ENCODE data around the gene NR3C1.

Gene NR3C1

DNA sequence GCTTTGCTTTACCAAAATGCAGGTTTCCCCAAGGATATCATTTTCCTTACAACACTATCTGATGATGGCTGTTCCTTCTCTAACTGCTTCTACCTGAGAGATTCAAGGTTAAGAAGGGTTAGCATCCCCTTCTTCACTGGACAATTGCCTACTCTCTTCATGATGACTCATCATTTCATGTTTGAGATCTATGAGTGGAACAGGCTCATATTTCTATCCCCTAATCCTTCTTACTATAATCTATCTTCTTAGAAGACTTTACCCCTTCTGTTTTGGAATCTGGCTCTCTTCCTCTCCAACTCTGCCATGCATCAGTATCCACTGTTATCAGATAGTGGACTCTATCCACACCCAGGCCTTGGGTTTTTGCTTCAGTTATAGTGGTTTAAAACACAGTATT lies 54.3 kb downstream of the NR3C1 start:
- TF ChIP-seq BACH2 (CRISPR knock-in tag; IDR thresholded peaks at IDR 0.05; ENCODE audit: borderline replicate concordance) (no peak), RARB (CRISPR knock-in tag; IDR thresholded peaks at IDR 0.05) (no peak), ZFP30 (CRISPR knock-in tag; IDR thresholded peaks at IDR 0.05) (no peak), PPARA (CRISPR knock-in tag; IDR thresholded peaks at IDR 0.05; ENCODE audit: borderline replicate concordance) (no peak), ZNF565 (CRISPR knock-in tag; conservative IDR thresholded peaks at IDR 0.05; ENCODE audit: low read depth) (no peak)
- TF ChIP-seq, protein P1, sequence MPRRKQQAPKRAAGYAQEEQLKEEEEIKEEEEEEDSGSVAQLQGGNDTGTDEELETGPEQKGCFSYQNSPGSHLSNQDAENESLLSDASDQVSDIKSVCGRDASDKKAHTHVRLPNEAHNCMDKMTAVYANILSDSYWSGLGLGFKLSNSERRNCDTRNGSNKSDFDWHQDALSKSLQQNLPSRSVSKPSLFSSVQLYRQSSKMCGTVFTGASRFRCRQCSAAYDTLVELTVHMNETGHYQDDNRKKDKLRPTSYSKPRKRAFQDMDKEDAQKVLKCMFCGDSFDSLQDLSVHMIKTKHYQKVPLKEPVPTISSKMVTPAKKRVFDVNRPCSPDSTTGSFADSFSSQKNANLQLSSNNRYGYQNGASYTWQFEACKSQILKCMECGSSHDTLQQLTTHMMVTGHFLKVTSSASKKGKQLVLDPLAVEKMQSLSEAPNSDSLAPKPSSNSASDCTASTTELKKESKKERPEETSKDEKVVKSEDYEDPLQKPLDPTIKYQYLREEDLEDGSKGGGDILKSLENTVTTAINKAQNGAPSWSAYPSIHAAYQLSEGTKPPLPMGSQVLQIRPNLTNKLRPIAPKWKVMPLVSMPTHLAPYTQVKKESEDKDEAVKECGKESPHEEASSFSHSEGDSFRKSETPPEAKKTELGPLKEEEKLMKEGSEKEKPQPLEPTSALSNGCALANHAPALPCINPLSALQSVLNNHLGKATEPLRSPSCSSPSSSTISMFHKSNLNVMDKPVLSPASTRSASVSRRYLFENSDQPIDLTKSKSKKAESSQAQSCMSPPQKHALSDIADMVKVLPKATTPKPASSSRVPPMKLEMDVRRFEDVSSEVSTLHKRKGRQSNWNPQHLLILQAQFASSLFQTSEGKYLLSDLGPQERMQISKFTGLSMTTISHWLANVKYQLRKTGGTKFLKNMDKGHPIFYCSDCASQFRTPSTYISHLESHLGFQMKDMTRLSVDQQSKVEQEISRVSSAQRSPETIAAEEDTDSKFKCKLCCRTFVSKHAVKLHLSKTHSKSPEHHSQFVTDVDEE (CRISPR knock-in tag; IDR thresholded peaks at IDR 0.05), result no peak
- peak; percentile 29 for ATAC-seq

DNA sequence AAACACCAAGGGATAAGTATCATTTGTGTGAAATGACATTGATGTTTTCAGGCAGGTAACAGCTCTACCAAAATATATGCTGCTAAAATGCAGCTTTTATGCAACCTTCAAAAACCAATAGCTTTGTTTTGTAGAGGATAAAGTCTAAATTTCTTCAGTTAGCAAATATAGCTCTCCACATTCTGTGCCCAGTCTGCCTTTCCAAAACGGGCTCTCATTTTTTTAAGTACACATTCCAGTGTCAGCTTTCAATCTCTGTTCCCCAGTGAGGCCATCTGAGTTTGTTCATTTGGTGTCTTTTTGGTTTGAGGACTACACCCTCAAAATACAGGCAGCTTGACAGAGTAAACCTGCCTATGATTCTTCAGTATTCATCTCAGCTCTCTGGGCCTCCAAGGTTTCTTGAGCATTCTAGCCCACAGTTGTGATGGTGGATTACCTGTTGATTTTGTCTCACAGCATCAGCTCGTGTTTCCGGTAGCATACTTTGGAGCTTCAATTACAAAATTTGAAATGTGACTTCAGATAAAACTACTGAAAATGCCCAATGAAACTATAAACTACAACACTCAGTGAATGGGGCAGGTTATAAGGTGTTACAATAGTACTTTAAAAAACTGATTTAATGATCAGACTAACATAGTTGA lies 55.7 kb downstream of the NR3C1 start:
- TF ChIP-seq PPARA (CRISPR knock-in tag; IDR thresholded peaks at IDR 0.05; ENCODE audit: borderline replicate concordance) (no peak), ZC3H10 (CRISPR knock-in tag; IDR thresholded peaks at IDR 0.05) (no peak)
- no peak for ATAC-seq

DNA sequence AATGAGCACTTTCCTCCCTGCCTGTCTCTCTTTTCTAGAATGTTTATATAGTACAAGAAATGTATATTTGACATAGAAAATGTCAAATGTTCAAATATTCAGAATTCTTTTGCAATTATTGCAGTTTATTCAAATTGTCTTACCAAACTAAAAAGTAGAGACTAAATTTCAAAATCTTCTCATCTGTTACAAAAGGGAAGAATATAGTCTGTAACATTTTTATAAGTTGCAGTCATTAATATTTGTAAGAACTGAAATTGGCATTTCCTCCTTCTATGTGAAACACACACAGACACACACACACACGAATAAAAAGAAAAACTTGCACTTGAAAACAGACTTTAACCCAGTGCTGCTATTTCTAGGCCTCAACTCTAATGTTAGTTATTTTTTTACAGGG lies 56.4 kb downstream of the NR3C1 start:
- TF ChIP-seq GLIS3 (CRISPR knock-in tag; IDR thresholded peaks at IDR 0.05) (no peak), ARNTL (CRISPR knock-in tag; IDR thresholded peaks at IDR 0.05; ENCODE audit: borderline replicate concordance, low read depth) (no peak), TOX (CRISPR knock-in tag; IDR thresholded peaks at IDR 0.05; ENCODE audit: borderline replicate concordance) (no peak), ZFP30 (CRISPR knock-in tag; IDR thresholded peaks at IDR 0.05) (no peak), ISL1 (CRISPR knock-in tag; IDR thresholded peaks at IDR 0.05) (no peak), TCF4 (CRISPR knock-in tag; IDR thresholded peaks at IDR 0.05; ENCODE audit: borderline replicate concordance) (no peak), ESRRG (CRISPR knock-in tag; IDR thresholded peaks at IDR 0.05) (no peak), ZNF70 (CRISPR knock-in tag; IDR thresholded peaks at IDR 0.05) (no peak), SNAI2 (CRISPR knock-in tag; IDR thresholded peaks at IDR 0.05) (no peak), ZC3H10 (CRISPR knock-in tag; IDR thresholded peaks at IDR 0.05) (no peak), PPARA (CRISPR knock-in tag; IDR thresholded peaks at IDR 0.05; ENCODE audit: borderline replicate concordance) (no peak), CSDC2 (CRISPR knock-in tag; IDR thresholded peaks at IDR 0.05) (no peak), BACH2 (CRISPR knock-in tag; IDR thresholded peaks at IDR 0.05; ENCODE audit: borderline replicate concordance) (no peak), ZNF8 (CRISPR knock-in tag; IDR thresholded peaks at IDR 0.05) (no peak)
- TF ChIP-seq, protein P2, sequence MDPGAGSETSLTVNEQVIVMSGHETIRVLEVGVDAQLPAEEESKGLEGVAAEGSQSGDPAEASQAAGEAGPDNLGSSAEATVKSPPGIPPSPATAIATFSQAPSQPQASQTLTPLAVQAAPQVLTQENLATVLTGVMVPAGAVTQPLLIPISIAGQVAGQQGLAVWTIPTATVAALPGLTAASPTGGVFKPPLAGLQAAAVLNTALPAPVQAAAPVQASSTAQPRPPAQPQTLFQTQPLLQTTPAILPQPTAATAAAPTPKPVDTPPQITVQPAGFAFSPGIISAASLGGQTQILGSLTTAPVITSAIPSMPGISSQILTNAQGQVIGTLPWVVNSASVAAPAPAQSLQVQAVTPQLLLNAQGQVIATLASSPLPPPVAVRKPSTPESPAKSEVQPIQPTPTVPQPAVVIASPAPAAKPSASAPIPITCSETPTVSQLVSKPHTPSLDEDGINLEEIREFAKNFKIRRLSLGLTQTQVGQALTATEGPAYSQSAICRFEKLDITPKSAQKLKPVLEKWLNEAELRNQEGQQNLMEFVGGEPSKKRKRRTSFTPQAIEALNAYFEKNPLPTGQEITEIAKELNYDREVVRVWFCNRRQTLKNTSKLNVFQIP (CRISPR knock-in tag; IDR thresholded peaks at IDR 0.05; ENCODE audit: borderline replicate concordance, low read depth), result no peak
- TF ChIP-seq, protein P3, sequence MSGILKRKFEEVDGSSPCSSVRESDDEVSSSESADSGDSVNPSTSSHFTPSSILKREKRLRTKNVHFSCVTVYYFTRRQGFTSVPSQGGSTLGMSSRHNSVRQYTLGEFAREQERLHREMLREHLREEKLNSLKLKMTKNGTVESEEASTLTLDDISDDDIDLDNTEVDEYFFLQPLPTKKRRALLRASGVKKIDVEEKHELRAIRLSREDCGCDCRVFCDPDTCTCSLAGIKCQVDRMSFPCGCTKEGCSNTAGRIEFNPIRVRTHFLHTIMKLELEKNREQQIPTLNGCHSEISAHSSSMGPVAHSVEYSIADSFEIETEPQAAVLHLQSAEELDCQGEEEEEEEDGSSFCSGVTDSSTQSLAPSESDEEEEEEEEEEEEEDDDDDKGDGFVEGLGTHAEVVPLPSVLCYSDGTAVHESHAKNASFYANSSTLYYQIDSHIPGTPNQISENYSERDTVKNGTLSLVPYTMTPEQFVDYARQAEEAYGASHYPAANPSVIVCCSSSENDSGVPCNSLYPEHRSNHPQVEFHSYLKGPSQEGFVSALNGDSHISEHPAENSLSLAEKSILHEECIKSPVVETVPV (CRISPR knock-in tag; IDR thresholded peaks at IDR 0.05), result no peak
- TF ChIP-seq, protein P4, sequence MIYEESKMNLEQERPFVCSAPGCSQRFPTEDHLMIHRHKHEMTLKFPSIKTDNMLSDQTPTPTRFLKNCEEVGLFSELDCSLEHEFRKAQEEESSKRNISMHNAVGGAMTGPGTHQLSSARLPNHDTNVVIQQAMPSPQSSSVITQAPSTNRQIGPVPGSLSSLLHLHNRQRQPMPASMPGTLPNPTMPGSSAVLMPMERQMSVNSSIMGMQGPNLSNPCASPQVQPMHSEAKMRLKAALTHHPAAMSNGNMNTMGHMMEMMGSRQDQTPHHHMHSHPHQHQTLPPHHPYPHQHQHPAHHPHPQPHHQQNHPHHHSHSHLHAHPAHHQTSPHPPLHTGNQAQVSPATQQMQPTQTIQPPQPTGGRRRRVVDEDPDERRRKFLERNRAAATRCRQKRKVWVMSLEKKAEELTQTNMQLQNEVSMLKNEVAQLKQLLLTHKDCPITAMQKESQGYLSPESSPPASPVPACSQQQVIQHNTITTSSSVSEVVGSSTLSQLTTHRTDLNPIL (CRISPR knock-in tag; IDR thresholded peaks at IDR 0.05; ENCODE audit: low read depth), result no peak
- TF ChIP-seq, protein P5, sequence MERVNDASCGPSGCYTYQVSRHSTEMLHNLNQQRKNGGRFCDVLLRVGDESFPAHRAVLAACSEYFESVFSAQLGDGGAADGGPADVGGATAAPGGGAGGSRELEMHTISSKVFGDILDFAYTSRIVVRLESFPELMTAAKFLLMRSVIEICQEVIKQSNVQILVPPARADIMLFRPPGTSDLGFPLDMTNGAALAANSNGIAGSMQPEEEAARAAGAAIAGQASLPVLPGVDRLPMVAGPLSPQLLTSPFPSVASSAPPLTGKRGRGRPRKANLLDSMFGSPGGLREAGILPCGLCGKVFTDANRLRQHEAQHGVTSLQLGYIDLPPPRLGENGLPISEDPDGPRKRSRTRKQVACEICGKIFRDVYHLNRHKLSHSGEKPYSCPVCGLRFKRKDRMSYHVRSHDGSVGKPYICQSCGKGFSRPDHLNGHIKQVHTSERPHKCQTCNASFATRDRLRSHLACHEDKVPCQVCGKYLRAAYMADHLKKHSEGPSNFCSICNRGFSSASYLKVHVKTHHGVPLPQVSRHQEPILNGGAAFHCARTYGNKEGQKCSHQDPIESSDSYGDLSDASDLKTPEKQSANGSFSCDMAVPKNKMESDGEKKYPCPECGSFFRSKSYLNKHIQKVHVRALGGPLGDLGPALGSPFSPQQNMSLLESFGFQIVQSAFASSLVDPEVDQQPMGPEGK (CRISPR knock-in tag; IDR thresholded peaks at IDR 0.05; ENCODE audit: borderline replicate concordance), result no peak
- no peak for ATAC-seq

All from SK-N-SH treated with all-trans-retinoic acid at 6 μM for 48 hours (cell line).